GM23248 (cell line): ENCODE measurements around the gene BCL2L14.

Experiments
- EZH2 ChIP-seq: fragments of 200-600 bp; sonication (generic); IDR thresholded peaks from 2 replicates; pipeline ENCODE4 v1.6.1; 2018; ENCODE audit warnings: antibody characterized with exemption, mild to moderate bottlenecking; ENCODE audit not compliant: insufficient read depth, poor library complexity, severe bottlenecking
- EZH2phosphoT487 ChIP-seq: fragments of 200-600 bp; sonication (generic); IDR thresholded peaks from 2 replicates; pipeline ENCODE4 v1.6.1; 2018; ENCODE audit warnings: antibody characterized with exemption, moderate library complexity, mild to moderate bottlenecking, low read depth; ENCODE audit not compliant: insufficient read depth

- TF ChIP-seq EZH2 (no peak), EZH2phosphoT487 (no peak)
Measured at GRCh38 chr12:12098691-12099015, 27.9 kb downstream of the BCL2L14 start.
